Thyroid gland (tissue), 4 donors: ENCODE results near the gene ULK1. TPM values are rescaled to one million over a fixed set of nuclear protein-coding genes. Genes with fewer than 3 reads are reported as not detected.

ENCODE experiments used
- DNase-seq, 2 donors: peaks; one replicate each; pipeline ENCODE4 v3.0.0-alpha.2; 2019
- H3K27ac ChIP-seq, 3 donors: fragments of 200-600 bp; sonication (generic); 1 replicate in 2 of 3; 2 replicates in 1 of 3; pipeline ENCODE4 v1.5.1; 2016 to 2019; ENCODE audit warnings: mild to moderate bottlenecking in 1 of 3, moderate library complexity in 1 of 3
- H3K27me3 ChIP-seq: fragments of 200-600 bp; sonication (generic); one replicate; pipeline ENCODE4 v1.5.1; 2019
- H3K36me3 ChIP-seq, 2 donors: fragments of 200-600 bp; sonication (generic); one replicate each; pipeline ENCODE4 v1.5.1; 2016 to 2019
- H3K4me1 ChIP-seq, 2 donors: fragments of 200-600 bp; sonication (generic); one replicate each; pipeline ENCODE4 v1.5.1; 2017 to 2019
- H3K4me3 ChIP-seq, 3 donors: fragments of 200-600 bp; sonication (generic); replicated peaks in 1 of 3; 1 replicate in 2 of 3; 2 replicates in 1 of 3; pipeline ENCODE4 v1.5.1; 2016; ENCODE audit warnings: mild to moderate bottlenecking in 1 of 3
- H3K9me3 ChIP-seq: fragments of 200-600 bp; sonication (generic); one replicate; pipeline ENCODE4 v1.5.1; 2017
- CTCF ChIP-seq, 6 experiments: fragments of 200-600 bp in 3 of 6; fragments of 450-650 bp in 3 of 6; sonication (generic) in 3 of 6; IDR thresholded peaks; one replicate each; pipeline ENCODE4 v1.5.1; 2016 to 2019; ENCODE audit warnings: antibody characterized with exemption in 6 of 6, mild to moderate bottlenecking in 2 of 6, inconsistent platforms in 1 of 6, moderate library complexity in 1 of 6
- POLR2A ChIP-seq, 2 donors: fragments of 450-650 bp; IDR thresholded peaks; one replicate each; pipeline ENCODE4 v1.6.1; 2017; ENCODE audit warnings: antibody characterized with exemption in 2 of 2, mild to moderate bottlenecking in 2 of 2, moderate library complexity in 1 of 2
- WGBS, 2 donors: methylation state at CpG; one replicate each; pipeline ENCODE4 v1.1.5; 2017; 5-methylcytosine and 5-hydroxymethylcytosine counted together
- intact Hi-C: fragments of 100-400 bp; cut with DNase I; formaldehyde crosslinking; loops from one replicate; pipeline ENCODE4 v1.15.1; 2023
- total RNA-seq, 4 donors: library from RNA; depleted of rRNA; stranded (reverse); fragments of >200 nt; gene quantifications; one replicate each; pipeline ENCODE4 v1.2.3, GENCODE V29; 2016

Gene ULK1
- total RNA-seq, 4 donors from 2014 or later: 21.1 to 27.7 (median 21.7) TPM

- Histone ChIP-seq H3K4me1 (peaks cover 0 to 10% of the 10 kb centered on the region in 2 donors), H3K36me3 (peaks cover 57 to 69% of the 10 kb centered on the region in 2 donors), H3K9me3 (no peaks in the 10 kb centered on the region), H3K27me3 (no peaks in the 10 kb centered on the region), H3K4me3 (no peak overlapping the region), H3K27ac (no peak overlapping the region)
- TF ChIP-seq CTCF (IDR thresholded peaks at IDR 0.05): no peak
- TF ChIP-seq POLR2A (IDR thresholded peaks at IDR 0.05): no peak
- no peak for DNase-seq
- WGBS, 2 donors: 87 to 93% methylated on average over 12 to 16 of the region's 23 CpGs
- intact Hi-C loops: no loop called here
These were observed 16.0 kb downstream of the ULK1 start for GRCh38 chr12:131910302-131911027.

- Histone ChIP-seq H3K9me3 (no peaks in the 10 kb centered on the region), H3K27ac (no peak overlapping the region), H3K4me1 (peaks cover 0 to 10% of the 10 kb centered on the region in 2 donors), H3K4me3 (no peak overlapping the region), H3K27me3 (no peaks in the 10 kb centered on the region), H3K36me3 (peaks cover 64 to 76% of the 10 kb centered on the region in 2 donors)
- intact Hi-C loops: no loop called here
- 89 to 91% methylated on average over 13 to 16 of the region's 17 CpGs for WGBS, 2 donors
- no peak for TF ChIP-seq POLR2A (IDR thresholded peaks at IDR 0.05)
- TF ChIP-seq CTCF (IDR thresholded peaks at IDR 0.05): no peak
- DNase-seq: no peak
These were observed 16.7 kb downstream of the ULK1 start for GRCh38 chr12:131911028-131911650.

GRCh38 chr12:131911851-131912477, 17.5 kb downstream of the ULK1 start:
- Histone ChIP-seq H3K36me3 (peaks cover 70 to 81% of the 10 kb centered on the region in 2 donors), H3K27ac (no peak overlapping the region), H3K27me3 (no peaks in the 10 kb centered on the region), H3K4me1 (peaks cover 0 to 10% of the 10 kb centered on the region in 2 donors), H3K9me3 (no peaks in the 10 kb centered on the region), H3K4me3 (no peak overlapping the region)
- intact Hi-C loops: no loop called here
- WGBS, 2 donors: 79 to 84% methylated on average over 7 to 21 of the region's 22 CpGs
- TF ChIP-seq POLR2A (IDR thresholded peaks at IDR 0.05) (no peak), CTCF (IDR thresholded peaks at IDR 0.05) (no peak)
- DNase-seq: no peak

- intact Hi-C loops: no loop called here
- Histone ChIP-seq H3K4me3 (no peak overlapping the region), H3K4me1 (peaks cover 0 to 10% of the 10 kb centered on the region in 2 donors), H3K27ac (peak overlapping the region in 1 of 3 donors; percentile 17), H3K36me3 (peaks cover 68 to 85% of the 10 kb centered on the region in 2 donors), H3K9me3 (no peaks in the 10 kb centered on the region), H3K27me3 (no peaks in the 10 kb centered on the region)
- 73 to 93% methylated on average over 4 to 7 of the region's 20 CpGs for WGBS, 2 donors
- DNase-seq: peak; percentile 44 to 47
- no peak for TF ChIP-seq CTCF (IDR thresholded peaks at IDR 0.05)
- no peak for TF ChIP-seq POLR2A (IDR thresholded peaks at IDR 0.05)
These were observed 18.3 kb downstream of the ULK1 start for GRCh38 chr12:131912518-131913274.
